ENCODE results near the gene P2RX4. TPM values are rescaled to one million over a fixed set of nuclear protein-coding genes. Genes with fewer than 3 reads are reported as not detected.

The P2RX4 gene
- total and polyA plus RNA-seq, 2 of the 8 experiments (the other 6 are each of a cell fraction or from before 2014, with no cell fraction given) = 9.5 to 12.2 TPM

- no peak for TF ChIP-seq ATF2 (IDR thresholded peaks at IDR 0.05; ENCODE audit: low read length)
- TF ChIP-seq TBP (IDR thresholded peaks at IDR 0.05; ENCODE audit: low read depth, low read length) = no peak
- TF ChIP-seq RFX5 (IDR thresholded peaks at IDR 0.05; ENCODE audit: borderline replicate concordance, low read depth, low read length) = no peak
- no peak for TF ChIP-seq MAFK (IDR thresholded peaks at IDR 0.05; ENCODE audit: low read depth, low read length)
- TF ChIP-seq RXRA (IDR thresholded peaks at IDR 0.05; ENCODE audit: insufficient read depth, low read depth, low read length) = no peak
- TF ChIP-seq RBBP5 (IDR thresholded peaks at IDR 0.05; ENCODE audit: borderline replicate concordance, low read depth, low read length) = no peak
- TF ChIP-seq NANOG (IDR thresholded peaks at IDR 0.05; ENCODE audit: insufficient read depth, low read depth, low read length, poor library complexity, severe bottlenecking) = no peak
Observed at GRCh38 chr12:121182222-121182893, 27.6 kb upstream of the P2RX4 start (continued).
